Coronary artery (tissue), 2 donors: ENCODE measurements around the gene MNX1.

Experiments used
- DNase-seq: peaks from one replicate; pipeline ENCODE4 v3.0.0-alpha.2; 2017; ENCODE audit warnings: low spot score
- H3K27ac ChIP-seq, 2 donors: fragments of 200-600 bp; sonication (generic); one replicate each; pipeline ENCODE4 v1.5.1; 2016 to 2019
- H3K4me3 ChIP-seq: fragments of 200-600 bp; sonication (generic); 2 replicates; pipeline ENCODE4 v1.5.1; 2016; ENCODE audit warnings: mild to moderate bottlenecking, moderate library complexity
- CTCF ChIP-seq: fragments of 200-600 bp; sonication (generic); IDR thresholded peaks from one replicate; pipeline ENCODE4 v1.5.1; 2019; ENCODE audit warnings: antibody characterized with exemption

Gene MNX1

DNA sequence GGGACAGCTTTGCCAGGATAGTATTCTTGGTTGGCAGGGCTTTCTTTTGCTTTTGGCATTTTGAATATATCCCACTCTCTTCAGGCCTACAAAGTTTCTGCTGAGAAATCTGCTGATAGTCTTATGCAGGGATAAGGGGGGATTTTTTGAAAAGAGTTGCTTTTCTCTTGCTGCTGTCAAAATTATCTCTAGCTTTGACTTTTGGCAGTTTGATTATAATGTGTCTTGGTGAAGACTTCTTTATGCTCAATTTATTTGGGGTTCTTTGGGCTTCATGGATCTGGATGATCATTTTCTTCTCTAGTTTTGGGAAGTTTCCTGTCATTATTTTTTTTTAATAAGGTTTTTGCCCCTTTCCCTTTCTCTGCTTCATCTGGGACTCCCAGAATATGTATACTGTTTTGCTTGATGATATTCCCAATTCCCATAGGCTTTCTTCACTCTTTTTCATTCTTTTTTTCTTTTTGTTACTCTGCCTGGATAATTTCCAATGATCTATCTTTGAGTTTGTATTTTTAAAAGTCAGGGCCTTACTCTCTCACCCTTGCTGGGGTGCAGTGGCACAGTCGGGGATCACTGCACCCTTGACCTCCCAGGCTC, 31.4 kb downstream of the MNX1 start:
- DNase-seq = no peak
- no peak for TF ChIP-seq CTCF
- no peak overlapping the region for H3K4me3 ChIP-seq
- no peak overlapping the region for H3K27ac ChIP-seq

- DNase-seq = no peak
- TF ChIP-seq CTCF = no peak
- Histone ChIP-seq H3K27ac (no peak overlapping the region), H3K4me3 (no peak overlapping the region)
Observed at GRCh38 chr7:156975620-156976019, 34.8 kb downstream of the MNX1 start.

GRCh38 chr7:156969972-156970420, 40.5 kb downstream of the MNX1 start:
- no peak overlapping the region for H3K27ac ChIP-seq
- H3K4me3 ChIP-seq = no peak overlapping the region
- DNase-seq = no peak
- no peak for TF ChIP-seq CTCF

- DNase-seq = no peak
- Histone ChIP-seq H3K4me3 (no peak overlapping the region), H3K27ac (no peak overlapping the region)
- TF ChIP-seq CTCF = no peak
Observed at GRCh38 chr7:156968183-156968582, 42.3 kb downstream of the MNX1 start.

GRCh38 chr7:156966387-156966786, 44.1 kb downstream of the MNX1 start:
- Histone ChIP-seq H3K4me3 (no peak overlapping the region), H3K27ac (no peak overlapping the region)
- no peak for TF ChIP-seq CTCF
- DNase-seq = no peak

DNA sequence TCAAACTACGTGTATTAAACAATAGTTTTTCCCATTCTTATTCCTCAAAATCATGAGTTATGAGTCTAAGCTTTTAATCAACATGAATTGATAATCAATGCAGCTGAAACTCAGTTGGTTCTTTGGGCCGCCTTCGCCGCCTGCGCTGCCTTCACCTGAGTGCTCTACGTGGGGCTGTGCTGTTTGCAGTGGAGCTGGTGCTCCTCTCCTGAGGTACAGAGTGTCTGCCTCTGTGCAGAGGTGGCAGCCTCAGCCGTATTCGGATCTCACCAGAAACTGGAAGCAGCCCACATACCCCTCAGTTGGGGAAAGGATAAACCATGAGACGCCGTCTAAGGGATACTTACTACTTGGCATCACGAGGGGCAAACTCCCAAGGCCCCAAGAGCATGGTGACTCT, 45.5 kb downstream of the MNX1 start:
- H3K27ac ChIP-seq = no peak overlapping the region
- no peak overlapping the region for H3K4me3 ChIP-seq
- DNase-seq = no peak
- TF ChIP-seq CTCF = no peak

DNA sequence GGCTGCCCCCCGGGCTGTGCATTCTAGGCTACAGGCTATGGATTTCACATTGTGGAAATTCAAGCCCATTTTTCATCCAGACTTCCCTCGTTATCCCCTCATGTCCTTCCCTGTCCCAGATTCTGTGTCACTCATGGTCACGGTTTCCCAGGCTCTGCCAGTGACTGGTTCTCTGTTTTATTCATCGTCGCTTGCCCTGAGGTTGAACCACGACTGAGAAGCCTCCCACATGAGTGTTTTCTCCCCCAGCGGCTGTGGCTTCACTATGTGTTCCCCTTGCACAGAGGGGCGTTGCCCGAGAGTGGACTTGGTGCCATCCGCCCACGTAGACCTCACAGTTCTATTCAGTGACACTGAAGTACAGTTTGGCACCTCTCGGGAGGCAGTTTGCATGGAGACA, 47.0 kb downstream of the MNX1 start:
- no peak for TF ChIP-seq CTCF
- H3K4me3 ChIP-seq = no peak overlapping the region
- DNase-seq = no peak
- no peak overlapping the region for H3K27ac ChIP-seq
